ENCODE results near the gene RFX4.

Gene RFX4

GRCh38 chr12:106646472-106646871 is 63.7 kb downstream of the RFX4 start:
- no peak overlapping the region for H3K4me3 ChIP-seq (ENCODE audit: low read depth, low read length)
- no peak overlapping the region for H3K27ac ChIP-seq (ENCODE audit: low read depth, low read length)
- no peak overlapping the region for H4K8ac ChIP-seq (ENCODE audit: low read depth, low read length)
- H3K23ac ChIP-seq (ENCODE audit: low read length), result no peak overlapping the region
- H3K79me1 ChIP-seq (ENCODE audit: low read length), result no peaks in the 10 kb centered on the region
- no peak overlapping the region for H4K12ac ChIP-seq (ENCODE audit: low read depth, low read length)
- no peaks in the 10 kb centered on the region for H3K79me2 ChIP-seq (ENCODE audit: control insufficient read depth, insufficient read depth, low read length, poor library complexity)
- H3K36me3 ChIP-seq (ENCODE audit: control insufficient read depth in 1 of 2, insufficient read depth in 2 of 2, low read length in 2 of 2), result no peaks in the 10 kb centered on the region
- WGBS (ENCODE audit: extremely low coverage, insufficient coverage, insufficient read length), result no CpG with 5 or more reads among the region's 2 CpGs
- no peak overlapping the region for H3K4ac ChIP-seq (ENCODE audit: low read depth, low read length)
- no peak overlapping the region for H4K91ac ChIP-seq (ENCODE audit: low read depth, low read length)
- H2BK12ac ChIP-seq (ENCODE audit: low read length), result no peak overlapping the region
- H3K4me2 ChIP-seq (ENCODE audit: low read length), result no peak overlapping the region
- no peak overlapping the region for H2AK5ac ChIP-seq (ENCODE audit: low read length)
- no peak for DNase-seq
- H3K18ac ChIP-seq (ENCODE audit: low read length), result no peak overlapping the region
- no peak overlapping the region for H2AFZ ChIP-seq (ENCODE audit: insufficient read depth, low read length, poor library complexity)
- H3K27me3 ChIP-seq (ENCODE audit: insufficient read depth, low read length), result no peaks in the 10 kb centered on the region
- no peak overlapping the region for H2BK5ac ChIP-seq (ENCODE audit: low read depth, low read length, poor library complexity)
- no peak overlapping the region for H3K14ac ChIP-seq (ENCODE audit: low read length)
- peaks cover 0 to 3% of the 10 kb centered on the region in 2 experiments for H3K4me1 ChIP-seq (ENCODE audit: control insufficient read depth in 1 of 2, insufficient read depth in 2 of 2, low read length in 2 of 2)
- H2BK120ac ChIP-seq (ENCODE audit: insufficient read depth, low read length, poor library complexity), result no peak overlapping the region
- no peak overlapping the region for H3K9ac ChIP-seq (ENCODE audit: low read length)
- no peaks in the 10 kb centered on the region for H3K9me3 ChIP-seq (ENCODE audit: insufficient read depth, low read depth, low read length)

GRCh38 chr12:106647793-106648514 is 65.2 kb downstream of the RFX4 start:
- no peaks in the 10 kb centered on the region for H3K9me3 ChIP-seq (ENCODE audit: insufficient read depth, low read depth, low read length)
- no peak overlapping the region for H4K8ac ChIP-seq (ENCODE audit: low read depth, low read length)
- no CpG with 5 or more reads among the region's 12 CpGs for WGBS (ENCODE audit: extremely low coverage, insufficient coverage, insufficient read length)
- H3K27me3 ChIP-seq (ENCODE audit: insufficient read depth, low read length), result no peaks in the 10 kb centered on the region
- no peak overlapping the region for H3K27ac ChIP-seq (ENCODE audit: low read depth, low read length)
- H2BK5ac ChIP-seq (ENCODE audit: low read depth, low read length, poor library complexity), result no peak overlapping the region
- no peak for DNase-seq
- no peaks in the 10 kb centered on the region for H3K36me3 ChIP-seq (ENCODE audit: control insufficient read depth in 1 of 2, insufficient read depth in 2 of 2, low read length in 2 of 2)
- no peak overlapping the region for H4K91ac ChIP-seq (ENCODE audit: low read depth, low read length)
- H3K14ac ChIP-seq (ENCODE audit: low read length), result no peak overlapping the region
- no peak overlapping the region for H2AK5ac ChIP-seq (ENCODE audit: low read length)
- no peaks in the 10 kb centered on the region for H3K79me2 ChIP-seq (ENCODE audit: control insufficient read depth, insufficient read depth, low read length, poor library complexity)
- no peaks in the 10 kb centered on the region for H3K79me1 ChIP-seq (ENCODE audit: low read length)
- no peak overlapping the region for H3K9ac ChIP-seq (ENCODE audit: low read length)
- H4K12ac ChIP-seq (ENCODE audit: low read depth, low read length), result no peak overlapping the region
- no peak overlapping the region for H3K4me2 ChIP-seq (ENCODE audit: low read length)
- H3K23ac ChIP-seq (ENCODE audit: low read length), result no peak overlapping the region
- no peak overlapping the region for H3K4ac ChIP-seq (ENCODE audit: low read depth, low read length)
- H2BK120ac ChIP-seq (ENCODE audit: insufficient read depth, low read length, poor library complexity), result no peak overlapping the region
- H3K4me3 ChIP-seq (ENCODE audit: low read depth, low read length), result no peak overlapping the region
- no peak overlapping the region for H3K18ac ChIP-seq (ENCODE audit: low read length)
- H2AFZ ChIP-seq (ENCODE audit: insufficient read depth, low read length, poor library complexity), result no peak overlapping the region
- H2BK12ac ChIP-seq (ENCODE audit: low read length), result no peak overlapping the region
- H3K4me1 ChIP-seq (ENCODE audit: control insufficient read depth in 1 of 2, insufficient read depth in 2 of 2, low read length in 2 of 2), result peaks cover 0 to 3% of the 10 kb centered on the region in 2 experiments

- Histone ChIP-seq H3K79me2 (ENCODE audit: control insufficient read depth, insufficient read depth, low read length, poor library complexity) (no peaks in the 10 kb centered on the region), H3K4me1 (ENCODE audit: control insufficient read depth in 1 of 2, insufficient read depth in 2 of 2, low read length in 2 of 2) (no peaks in the 10 kb centered on the region), H3K4ac (ENCODE audit: low read depth, low read length) (no peak overlapping the region), H3K4me2 (ENCODE audit: low read length) (no peak overlapping the region), H2AK5ac (ENCODE audit: low read length) (no peak overlapping the region), H2BK5ac (ENCODE audit: low read depth, low read length, poor library complexity) (no peak overlapping the region), H2BK12ac (ENCODE audit: low read length) (no peak overlapping the region), H4K91ac (ENCODE audit: low read depth, low read length) (no peak overlapping the region), H3K27ac (ENCODE audit: low read depth, low read length) (no peak overlapping the region), H3K36me3 (ENCODE audit: control insufficient read depth in 1 of 2, insufficient read depth in 2 of 2, low read length in 2 of 2) (no peaks in the 10 kb centered on the region), H2AFZ (ENCODE audit: insufficient read depth, low read length, poor library complexity) (no peak overlapping the region), H3K9me3 (ENCODE audit: insufficient read depth, low read depth, low read length) (no peaks in the 10 kb centered on the region), H3K18ac (ENCODE audit: low read length) (no peak overlapping the region), H4K12ac (ENCODE audit: low read depth, low read length) (no peak overlapping the region), H3K14ac (ENCODE audit: low read length) (no peak overlapping the region), H3K27me3 (ENCODE audit: insufficient read depth, low read length) (no peaks in the 10 kb centered on the region), H4K8ac (ENCODE audit: low read depth, low read length) (no peak overlapping the region), H3K23ac (ENCODE audit: low read length) (no peak overlapping the region), H3K4me3 (ENCODE audit: low read depth, low read length) (no peak overlapping the region), H3K9ac (ENCODE audit: low read length) (no peak overlapping the region), H3K79me1 (ENCODE audit: low read length) (no peaks in the 10 kb centered on the region), H2BK120ac (ENCODE audit: insufficient read depth, low read length, poor library complexity) (no peak overlapping the region)
- WGBS (ENCODE audit: extremely low coverage, insufficient coverage, insufficient read length), result no CpG with 5 or more reads among the region's 2 CpGs
- DNase-seq, result no peak
These were observed 65.9 kb downstream of the RFX4 start for GRCh38 chr12:106648736-106649135.

GRCh38 chr12:106651552-106651951 is 68.7 kb downstream of the RFX4 start:
- H3K27me3 ChIP-seq (ENCODE audit: insufficient read depth, low read length), result no peaks in the 10 kb centered on the region
- no peaks in the 10 kb centered on the region for H3K79me2 ChIP-seq (ENCODE audit: control insufficient read depth, insufficient read depth, low read length, poor library complexity)
- H3K4me3 ChIP-seq (ENCODE audit: low read depth, low read length), result no peak overlapping the region
- H4K8ac ChIP-seq (ENCODE audit: low read depth, low read length), result no peak overlapping the region
- no peak overlapping the region for H2AFZ ChIP-seq (ENCODE audit: insufficient read depth, low read length, poor library complexity)
- H2BK12ac ChIP-seq (ENCODE audit: low read length), result no peak overlapping the region
- no peak overlapping the region for H2BK120ac ChIP-seq (ENCODE audit: insufficient read depth, low read length, poor library complexity)
- no peak overlapping the region for H3K4ac ChIP-seq (ENCODE audit: low read depth, low read length)
- no peaks in the 10 kb centered on the region for H3K79me1 ChIP-seq (ENCODE audit: low read length)
- no peaks in the 10 kb centered on the region for H3K9me3 ChIP-seq (ENCODE audit: insufficient read depth, low read depth, low read length)
- no peak overlapping the region for H3K18ac ChIP-seq (ENCODE audit: low read length)
- H3K4me2 ChIP-seq (ENCODE audit: low read length), result no peak overlapping the region
- H4K91ac ChIP-seq (ENCODE audit: low read depth, low read length), result no peak overlapping the region
- H3K9ac ChIP-seq (ENCODE audit: low read length), result no peak overlapping the region
- H2BK5ac ChIP-seq (ENCODE audit: low read depth, low read length, poor library complexity), result no peak overlapping the region
- DNase-seq, result no peak
- H3K27ac ChIP-seq (ENCODE audit: low read depth, low read length), result no peak overlapping the region
- no peaks in the 10 kb centered on the region for H3K36me3 ChIP-seq (ENCODE audit: control insufficient read depth in 1 of 2, insufficient read depth in 2 of 2, low read length in 2 of 2)
- no peak overlapping the region for H4K12ac ChIP-seq (ENCODE audit: low read depth, low read length)
- no peak overlapping the region for H3K23ac ChIP-seq (ENCODE audit: low read length)
- WGBS (ENCODE audit: extremely low coverage, insufficient coverage, insufficient read length), result no CpG with 5 or more reads among the region's 2 CpGs
- no peak overlapping the region for H3K14ac ChIP-seq (ENCODE audit: low read length)
- no peaks in the 10 kb centered on the region for H3K4me1 ChIP-seq (ENCODE audit: control insufficient read depth in 1 of 2, insufficient read depth in 2 of 2, low read length in 2 of 2)
- H2AK5ac ChIP-seq (ENCODE audit: low read length), result no peak overlapping the region

All from trophoblast cell (in vitro differentiated cells and primary cell).